ENCODE measurements around the gene COL16A1.

The COL16A1 gene

GRCh38 chr1:31670593-31670964 is 33.2 kb downstream of the COL16A1 start:
- no peaks in the 10 kb centered on the region for H3F3A ChIP-seq (ENCODE audit: insufficient read depth, low read length)
- DNase-seq, result no peak
- H3K4me2 ChIP-seq (ENCODE audit: low read depth, low read length), result peak overlapping the region; percentile 58; the same call in 1 of the 2 replicates
- H3K27me3 ChIP-seq (replicated peaks; ENCODE audit: insufficient read depth, low read length), result peaks cover 83% of the 10 kb centered on the region
- TF ChIP-seq EZH2phosphoT487 (IDR thresholded peaks at IDR 0.05; ENCODE audit: low read length), result no peak
- TF ChIP-seq CTCF (IDR thresholded peaks at IDR 0.05; ENCODE audit: low read length), result no peak
- TF ChIP-seq EZH2 (optimal IDR thresholded peaks at IDR 0.05; ENCODE audit: low read depth, low read length), result no peak
- 0 out of 2 replicates have a peak overlapping the region, but pooled peaks have one; percentile 3 for H3K4me3 ChIP-seq (ENCODE audit: low read length)
- 0 out of 2 replicates have a peak overlapping the region, but pooled peaks have one; percentile 57 for H2AFZ ChIP-seq (ENCODE audit: low read length)
- H3K9me2 ChIP-seq (replicated peaks; ENCODE audit: insufficient read depth, low read length), result no peaks in the 10 kb centered on the region
- no peaks in the 10 kb centered on the region for H3K9me3 ChIP-seq (replicated peaks; ENCODE audit: insufficient read depth, low read length)
- no peaks in the 10 kb centered on the region for H4K20me1 ChIP-seq (ENCODE audit: insufficient read depth, low read length)
- 0 out of 2 replicates have a peak, but pooled peaks cover 3% of the 10 kb centered on the region for H3K4me1 ChIP-seq (ENCODE audit: low read length)
- H3K9ac ChIP-seq (ENCODE audit: low read length), result no peak overlapping the region
- no peaks in the 10 kb centered on the region for H3K79me2 ChIP-seq (ENCODE audit: low read length)
- H3K27ac ChIP-seq (ENCODE audit: low read length), result no peak overlapping the region
- no peaks in the 10 kb centered on the region for H3K36me3 ChIP-seq (replicated peaks; ENCODE audit: insufficient read depth, low read length)

- no peak for TF ChIP-seq EZH2 (optimal IDR thresholded peaks at IDR 0.05; ENCODE audit: low read depth, low read length)
- no peak for TF ChIP-seq EZH2phosphoT487 (IDR thresholded peaks at IDR 0.05; ENCODE audit: low read length)
- peak; percentile 38 for TF ChIP-seq CTCF (IDR thresholded peaks at IDR 0.05; ENCODE audit: low read length)
- Histone ChIP-seq H3K9me2 (replicated peaks; ENCODE audit: insufficient read depth, low read length) (no peaks in the 10 kb centered on the region), H3K9ac (ENCODE audit: low read length) (no peak overlapping the region), H3K79me2 (ENCODE audit: low read length) (no peaks in the 10 kb centered on the region), H3K4me1 (ENCODE audit: low read length) (0 out of 2 replicates have a peak, but pooled peaks cover 3% of the 10 kb centered on the region), H3K27me3 (replicated peaks; ENCODE audit: insufficient read depth, low read length) (peaks cover 77% of the 10 kb centered on the region), H3K9me3 (replicated peaks; ENCODE audit: insufficient read depth, low read length) (no peaks in the 10 kb centered on the region), H3K27ac (ENCODE audit: low read length) (no peak overlapping the region; the same call in 1 of the 2 replicates), H4K20me1 (ENCODE audit: insufficient read depth, low read length) (no peaks in the 10 kb centered on the region), H3K36me3 (replicated peaks; ENCODE audit: insufficient read depth, low read length) (no peaks in the 10 kb centered on the region), H3F3A (ENCODE audit: insufficient read depth, low read length) (no peaks in the 10 kb centered on the region), H3K4me3 (ENCODE audit: low read length) (peak overlapping the region; percentile 3; the same call in 1 of the 2 replicates), H3K4me2 (ENCODE audit: low read depth, low read length) (peak overlapping the region; percentile 58; the same call in 1 of the 2 replicates), H2AFZ (ENCODE audit: low read length) (peak overlapping the region; percentile 57)
- DNase-seq, result peak; percentile 32
Observed at GRCh38 chr1:31669786-31670592, 33.8 kb downstream of the COL16A1 start.

GRCh38 chr1:31669433-31669785 is 34.4 kb downstream of the COL16A1 start:
- no peaks in the 10 kb centered on the region for H3K36me3 ChIP-seq (replicated peaks; ENCODE audit: insufficient read depth, low read length)
- H3K27ac ChIP-seq (ENCODE audit: low read length), result no peak overlapping the region
- DNase-seq, result no peak
- H3K9me2 ChIP-seq (replicated peaks; ENCODE audit: insufficient read depth, low read length), result no peaks in the 10 kb centered on the region
- peaks cover 71% of the 10 kb centered on the region for H3K27me3 ChIP-seq (replicated peaks; ENCODE audit: insufficient read depth, low read length)
- no peaks in the 10 kb centered on the region for H4K20me1 ChIP-seq (ENCODE audit: insufficient read depth, low read length)
- H3K79me2 ChIP-seq (ENCODE audit: low read length), result no peaks in the 10 kb centered on the region
- no peak for TF ChIP-seq EZH2phosphoT487 (IDR thresholded peaks at IDR 0.05; ENCODE audit: low read length)
- no peak for TF ChIP-seq CTCF (IDR thresholded peaks at IDR 0.05; ENCODE audit: low read length)
- TF ChIP-seq EZH2 (optimal IDR thresholded peaks at IDR 0.05; ENCODE audit: low read depth, low read length), result no peak
- H3F3A ChIP-seq (ENCODE audit: insufficient read depth, low read length), result no peaks in the 10 kb centered on the region
- 0 out of 2 replicates have a peak, but pooled peaks cover 3% of the 10 kb centered on the region for H3K4me1 ChIP-seq (ENCODE audit: low read length)
- H3K9me3 ChIP-seq (replicated peaks; ENCODE audit: insufficient read depth, low read length), result no peaks in the 10 kb centered on the region
- peak overlapping the region; percentile 57; the same call in 1 of the 2 replicates for H2AFZ ChIP-seq (ENCODE audit: low read length)
- H3K9ac ChIP-seq (ENCODE audit: low read length), result no peak overlapping the region
- H3K4me3 ChIP-seq (ENCODE audit: low read length), result 0 out of 2 replicates have a peak overlapping the region, but pooled peaks have one; percentile 3
- H3K4me2 ChIP-seq (ENCODE audit: low read depth, low read length), result peak overlapping the region; percentile 58; the same call in 1 of the 2 replicates

Data from MM.1S (cell line).